ENCODE data around the gene MTFR1L. TPM values are rescaled to one million over a fixed set of nuclear protein-coding genes. Genes with fewer than 3 reads are reported as not detected.
A peak's percentile ranks its signal among the peaks of the same experiment; 100 is the strongest.

MTFR1L gene
- total RNA-seq, 1 donor from 2014 or later = 206 TPM

GRCh38 chr1:25804244-25804963 lies 15.3 kb upstream of the MTFR1L start:
- no peak for ATAC-seq
- DNase-seq (ENCODE audit: missing footprints) = no peak
- intact Hi-C loops (cut with DNase I) = no loop called here

GRCh38 chr1:25804964-25805862 lies 14.5 kb upstream of the MTFR1L start:
- DNase-seq (ENCODE audit: missing footprints) = no peak
- intact Hi-C loops (cut with DNase I) = no loop called here
- no peak for ATAC-seq

- intact Hi-C loops (cut with DNase I) = no loop called here
- no peak for DNase-seq (ENCODE audit: missing footprints)
- ATAC-seq = peak; percentile 75
These were observed 13.9 kb upstream of the MTFR1L start for GRCh38 chr1:25805863-25806225.

- intact Hi-C loops (cut with DNase I) = no loop called here
- DNase-seq (ENCODE audit: missing footprints) (no peak), ATAC-seq (no peak)
These were observed 13.3 kb upstream of the MTFR1L start for GRCh38 chr1:25806418-25806817.

- ATAC-seq (no peak), DNase-seq (ENCODE audit: missing footprints) (no peak)
- intact Hi-C loops (cut with DNase I) = no loop called here
These were observed 12.0 kb upstream of the MTFR1L start for GRCh38 chr1:25807480-25808390.

GRCh38 chr1:25808481-25809244 lies 11.1 kb upstream of the MTFR1L start:
- ATAC-seq (no peak), DNase-seq (ENCODE audit: missing footprints) (no peak)
- intact Hi-C loops (cut with DNase I) = no loop called here

- ATAC-seq (no peak), DNase-seq (ENCODE audit: missing footprints) (no peak)
- intact Hi-C loops (cut with DNase I) = no loop called here
These were observed 10.3 kb upstream of the MTFR1L start for GRCh38 chr1:25809283-25809926.

- no peak for ATAC-seq
- DNase-seq (ENCODE audit: missing footprints) = no peak
- intact Hi-C loops (cut with DNase I) = loop anchor here (5.0 to 10.0 kb wide), 2 partner anchors 308 to 565 kb away; partner anchors contain the start of gene RSRP1
These were observed 9.8 kb upstream of the MTFR1L start for GRCh38 chr1:25809929-25810328.

GRCh38 chr1:25810341-25811299 lies 9.1 kb upstream of the MTFR1L start:
- peak; percentile 58 for ATAC-seq
- peak; percentile 90 for DNase-seq (ENCODE audit: missing footprints)
- intact Hi-C loops (cut with DNase I) = loop anchor here (5.0 to 10.0 kb wide), 2 partner anchors 308 to 566 kb away; partner anchors contain the start of gene RSRP1

- no peak for ATAC-seq
- intact Hi-C loops (cut with DNase I) = loop anchor here (5.0 to 10.0 kb wide), 2 partner anchors 309 to 567 kb away; partner anchors contain the start of gene RSRP1
- no peak for DNase-seq (ENCODE audit: missing footprints)
These were observed 8.2 kb upstream of the MTFR1L start for GRCh38 chr1:25811384-25812082.

- DNase-seq (ENCODE audit: missing footprints) = peak; percentile 52
- no peak for ATAC-seq
- intact Hi-C loops (cut with DNase I) = loop anchor here (5.0 to 10.0 kb wide), 2 partner anchors 311 to 568 kb away; partner anchors contain the start of gene RSRP1
These were observed 6.6 kb upstream of the MTFR1L start for GRCh38 chr1:25813071-25813733.

- peak; percentile 50 for DNase-seq (ENCODE audit: missing footprints)
- intact Hi-C loops (cut with DNase I) = loop anchor here (5.0 to 10.0 kb wide), 2 partner anchors 312 to 569 kb away; partner anchors contain the start of gene RSRP1
- no peak for ATAC-seq
These were observed 5.9 kb upstream of the MTFR1L start for GRCh38 chr1:25813734-25814471.

GRCh38 chr1:25814549-25815087 lies 5.1 kb upstream of the MTFR1L start:
- DNase-seq (ENCODE audit: missing footprints) (no peak), ATAC-seq (no peak)
- intact Hi-C loops (cut with DNase I) = loop anchor here (5.0 to 10.0 kb wide), 2 partner anchors 312 to 570 kb away; partner anchors contain the start of gene RSRP1

Data from Right ventricle myocardium inferior (tissue), 1 donor.